ENCODE measurements around the gene NAP1L4. TPM values are rescaled to one million over a fixed set of nuclear protein-coding genes. Genes with fewer than 3 reads are reported as not detected.

NAP1L4 gene
- total RNA-seq, 1 donor from 2014 or later: 184 TPM

DNA sequence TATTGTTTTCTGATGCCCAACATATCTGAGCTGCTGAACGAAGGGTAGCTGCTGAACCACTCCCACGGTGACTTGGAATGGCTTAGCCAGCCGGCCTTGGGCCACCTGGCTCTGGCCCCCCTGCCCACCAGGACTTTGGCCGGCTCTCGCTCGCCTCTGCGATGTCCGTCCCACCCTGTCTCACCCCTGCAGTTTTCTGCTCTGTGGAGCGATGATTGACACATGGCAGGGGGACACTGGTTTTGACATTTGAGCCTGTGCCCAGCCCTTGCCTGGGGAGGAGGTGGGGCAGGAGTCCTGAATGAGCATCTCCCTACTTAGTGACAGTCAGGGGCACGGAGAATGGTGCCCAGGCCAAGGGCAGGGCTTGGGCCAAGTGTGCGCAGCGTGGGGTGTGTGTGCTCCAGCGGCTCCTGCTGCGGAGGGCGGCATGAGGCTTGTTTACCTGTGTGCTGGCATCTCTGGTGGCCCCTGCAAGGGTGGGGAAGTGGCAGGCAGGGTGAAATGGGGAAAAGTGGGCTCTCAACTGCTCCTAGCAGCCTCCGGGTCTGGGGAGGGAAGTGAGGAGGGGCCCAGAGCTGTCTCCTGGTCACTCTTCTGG, 90.8 kb downstream of the NAP1L4 start:
- Mint-ChIP-seq H3K4me3 (ENCODE audit: low read depth) (peak overlapping the region; percentile 48), H3K4me1 (ENCODE audit: low read depth) (no peaks in the 10 kb centered on the region), H3K27ac (no peak overlapping the region), H3K27me3 (peaks cover 58% of the 10 kb centered on the region), H3K9me3 (ENCODE audit: low read depth) (peaks cover 9% of the 10 kb centered on the region), H3K36me3 (ENCODE audit: insufficient read depth) (peaks cover 3% of the 10 kb centered on the region)
- DNase-seq (ENCODE audit: low spot score, unreplicated experiment): no peak
- TF ChIP-seq, protein P1, sequence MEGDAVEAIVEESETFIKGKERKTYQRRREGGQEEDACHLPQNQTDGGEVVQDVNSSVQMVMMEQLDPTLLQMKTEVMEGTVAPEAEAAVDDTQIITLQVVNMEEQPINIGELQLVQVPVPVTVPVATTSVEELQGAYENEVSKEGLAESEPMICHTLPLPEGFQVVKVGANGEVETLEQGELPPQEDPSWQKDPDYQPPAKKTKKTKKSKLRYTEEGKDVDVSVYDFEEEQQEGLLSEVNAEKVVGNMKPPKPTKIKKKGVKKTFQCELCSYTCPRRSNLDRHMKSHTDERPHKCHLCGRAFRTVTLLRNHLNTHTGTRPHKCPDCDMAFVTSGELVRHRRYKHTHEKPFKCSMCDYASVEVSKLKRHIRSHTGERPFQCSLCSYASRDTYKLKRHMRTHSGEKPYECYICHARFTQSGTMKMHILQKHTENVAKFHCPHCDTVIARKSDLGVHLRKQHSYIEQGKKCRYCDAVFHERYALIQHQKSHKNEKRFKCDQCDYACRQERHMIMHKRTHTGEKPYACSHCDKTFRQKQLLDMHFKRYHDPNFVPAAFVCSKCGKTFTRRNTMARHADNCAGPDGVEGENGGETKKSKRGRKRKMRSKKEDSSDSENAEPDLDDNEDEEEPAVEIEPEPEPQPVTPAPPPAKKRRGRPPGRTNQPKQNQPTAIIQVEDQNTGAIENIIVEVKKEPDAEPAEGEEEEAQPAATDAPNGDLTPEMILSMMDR (IDR thresholded peaks at IDR 0.05; ENCODE audit: unreplicated experiment): no peak

DNA sequence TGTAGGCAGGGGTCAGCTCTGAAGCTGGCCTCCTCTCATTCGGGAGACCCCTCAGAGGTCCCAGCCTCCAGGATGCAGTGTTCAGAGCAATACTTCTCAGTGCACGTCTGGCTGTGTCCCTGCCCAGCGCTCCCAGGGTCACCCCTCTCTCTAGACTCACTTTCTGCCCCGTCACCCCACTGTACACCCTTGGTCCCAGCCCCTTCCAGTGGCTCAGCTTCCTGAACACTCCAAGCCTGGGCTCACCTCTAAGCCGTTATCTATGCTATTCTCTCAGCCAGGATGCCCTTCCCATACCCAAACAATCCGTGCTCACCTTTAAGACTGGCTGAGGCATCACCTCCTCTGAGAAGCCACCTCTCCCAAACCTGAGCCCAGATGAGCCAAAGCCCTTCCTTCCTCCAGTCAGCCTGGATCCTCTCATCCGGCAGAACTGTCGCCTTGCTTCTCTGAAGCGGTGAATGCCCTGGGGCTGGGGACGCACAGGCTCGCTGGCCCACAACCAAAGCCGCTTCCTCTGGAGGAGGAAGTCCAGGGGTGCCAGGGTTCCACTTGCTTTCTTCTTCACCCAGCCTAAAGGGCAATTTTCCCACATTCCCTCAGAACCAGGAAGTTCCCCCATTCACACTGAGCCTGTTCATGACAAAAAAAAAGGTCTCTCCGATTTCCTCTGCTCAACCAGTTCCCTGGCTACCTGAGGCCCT, 92.9 kb downstream of the NAP1L4 start:
- no peak for DNase-seq (ENCODE audit: low spot score, unreplicated experiment)
- H3K4me1 Mint-ChIP-seq (ENCODE audit: low read depth): no peaks in the 10 kb centered on the region
- no peak overlapping the region for H3K4me3 Mint-ChIP-seq (ENCODE audit: low read depth)
- H3K36me3 Mint-ChIP-seq (ENCODE audit: insufficient read depth): no peaks in the 10 kb centered on the region
- H3K9me3 Mint-ChIP-seq (ENCODE audit: low read depth): no peaks in the 10 kb centered on the region
- TF ChIP-seq, protein P1 (IDR thresholded peaks at IDR 0.05; ENCODE audit: unreplicated experiment): no peak
- no peak overlapping the region for H3K27ac Mint-ChIP-seq
- H3K27me3 Mint-ChIP-seq: peaks cover 53% of the 10 kb centered on the region

DNA sequence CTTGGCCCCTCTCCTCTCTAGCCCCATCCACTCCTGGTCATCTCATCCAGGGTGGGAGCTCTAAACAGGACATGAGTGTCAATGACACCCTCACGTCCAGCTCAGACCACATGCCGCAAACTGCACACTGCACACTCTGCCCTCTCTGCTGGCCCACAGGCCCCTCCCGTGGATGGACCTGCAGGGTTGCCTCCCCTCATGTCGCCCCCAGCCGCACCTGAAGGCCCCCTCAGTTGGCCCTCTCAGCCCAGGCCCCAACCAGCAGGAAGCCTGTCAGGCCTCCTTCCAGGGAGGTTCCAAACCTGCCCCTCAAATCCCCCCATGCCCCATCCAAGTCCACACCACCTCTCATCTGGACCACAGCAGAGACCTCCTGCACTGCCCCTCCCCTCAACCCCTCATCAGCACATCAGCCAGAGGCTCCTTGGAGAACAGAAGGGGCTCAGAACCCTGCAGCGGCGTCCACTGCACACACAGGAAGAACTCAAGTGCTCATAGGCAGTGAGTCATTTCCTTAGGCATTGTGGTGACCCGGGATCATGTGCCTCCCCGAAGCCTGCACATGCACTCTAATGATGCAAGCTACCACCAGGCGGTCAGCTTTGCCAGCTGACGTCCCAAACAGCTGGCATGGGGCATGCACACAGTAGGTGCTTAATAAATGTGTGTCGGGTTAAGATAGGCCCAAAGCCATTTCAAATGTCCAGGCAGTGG, 93.6 kb downstream of the NAP1L4 start:
- TF ChIP-seq, protein P1 (IDR thresholded peaks at IDR 0.05; ENCODE audit: unreplicated experiment): no peak
- no peak for DNase-seq (ENCODE audit: low spot score, unreplicated experiment)
- Mint-ChIP-seq H3K4me3 (ENCODE audit: low read depth) (no peak overlapping the region), H3K27ac (no peak overlapping the region), H3K36me3 (ENCODE audit: insufficient read depth) (no peaks in the 10 kb centered on the region), H3K4me1 (ENCODE audit: low read depth) (no peaks in the 10 kb centered on the region), H3K9me3 (ENCODE audit: low read depth) (no peaks in the 10 kb centered on the region), H3K27me3 (peaks cover 48% of the 10 kb centered on the region)

DNA sequence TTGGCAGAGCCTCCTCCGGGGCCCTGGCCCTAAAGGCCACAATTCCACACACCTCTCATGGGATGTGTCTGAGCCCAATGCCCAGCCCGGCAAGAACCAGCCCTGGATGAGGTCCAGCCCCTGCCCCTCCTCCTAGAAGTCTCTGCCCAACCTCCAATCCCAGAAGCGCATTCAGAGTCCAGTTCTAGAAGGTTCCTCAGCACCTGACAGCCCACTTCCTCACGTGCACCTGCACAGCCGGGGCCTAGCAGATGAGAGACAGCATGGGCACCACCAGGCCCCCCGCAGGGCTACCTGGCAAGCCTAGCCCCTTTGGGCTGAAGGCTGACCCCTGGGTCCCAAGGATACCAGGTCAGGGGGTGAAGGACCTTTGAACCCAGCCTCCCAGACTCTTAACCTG, 95.1 kb downstream of the NAP1L4 start:
- no peak for DNase-seq (ENCODE audit: low spot score, unreplicated experiment)
- Mint-ChIP-seq H3K36me3 (ENCODE audit: insufficient read depth) (no peaks in the 10 kb centered on the region), H3K9me3 (ENCODE audit: low read depth) (no peaks in the 10 kb centered on the region), H3K27me3 (peaks cover 46% of the 10 kb centered on the region), H3K27ac (no peak overlapping the region), H3K4me3 (ENCODE audit: low read depth) (no peak overlapping the region), H3K4me1 (ENCODE audit: low read depth) (no peaks in the 10 kb centered on the region)
- TF ChIP-seq, protein P1 (IDR thresholded peaks at IDR 0.05; ENCODE audit: unreplicated experiment): no peak

DNA sequence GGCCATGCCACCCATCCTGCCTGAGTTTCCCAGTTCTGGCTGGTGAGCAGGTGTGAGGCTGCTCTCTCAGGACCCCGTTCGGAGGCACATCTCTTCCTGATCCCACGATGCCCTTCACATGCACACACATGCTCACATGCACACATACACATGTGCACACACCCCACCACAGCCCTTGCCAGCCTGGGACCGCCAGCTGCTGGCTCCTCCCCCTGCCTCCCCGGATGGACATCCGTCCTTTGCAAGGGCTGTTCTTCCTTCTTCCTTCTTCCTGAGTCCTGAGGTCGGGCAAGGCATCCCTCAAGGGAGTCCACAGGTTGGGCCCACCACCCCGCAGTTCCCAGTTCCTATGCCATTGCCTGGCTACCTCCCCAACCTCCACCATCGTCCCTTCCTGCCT, 96.1 kb downstream of the NAP1L4 start:
- Mint-ChIP-seq H3K36me3 (ENCODE audit: insufficient read depth) (no peaks in the 10 kb centered on the region), H3K4me1 (ENCODE audit: low read depth) (peaks cover 2% of the 10 kb centered on the region), H3K27ac (no peak overlapping the region), H3K9me3 (ENCODE audit: low read depth) (no peaks in the 10 kb centered on the region), H3K27me3 (peaks cover 42% of the 10 kb centered on the region), H3K4me3 (ENCODE audit: low read depth) (no peak overlapping the region)
- TF ChIP-seq, protein P1 (IDR thresholded peaks at IDR 0.05; ENCODE audit: unreplicated experiment): no peak
- DNase-seq (ENCODE audit: low spot score, unreplicated experiment): no peak

Measured in progenitor cell of endocrine pancreas (in vitro differentiated cells).